Heart left ventricle (tissue), 13 donors: ENCODE data around the gene BCR.

Experiments used
- CTCF ChIP-seq, 12 donors: fragments of 200-600 bp; sonication (generic) in 4 of 12; IDR thresholded peaks; one replicate each; pipeline versions ENCODE4 v1.5.0 to v1.8.0; 2018 to 2022; ENCODE audit warnings: antibody characterized with exemption in 12 of 12, mild to moderate bottlenecking in 5 of 12
- POLR2A ChIP-seq, 2 donors: fragments of 450-650 bp; IDR thresholded peaks; one replicate each; pipeline ENCODE4 v1.6.1; 2017; ENCODE audit warnings: antibody characterized with exemption in 2 of 2, mild to moderate bottlenecking in 2 of 2, moderate library complexity in 2 of 2
- donor health status: ischemic (EF 13 %, LVEDD 7.1; RV severe dilation, severe dysfunction).
- donor health status: DM: no; HTN: yes; CAD: no.
- donor health status: DM: no; HTN: no; CAD: no.
- donor health status: ischemic (EF 25% LVEDD 6.9; RV normal size, moderate dysfunction).
- donor health status: ischemic (EF 25% LVEDD 5.7; RV mildly dilated, moderate dysfunction).
- donor health status: ischemic (EF 35%, LVEDD 5.7; RV mildly dilated, moderate dysfunction).
- donor health status: nonischemic (EF 11% LVEDD 7.7; RV severe dilation, severe dysfunction).
- donor health status: DM: yes; HTN: yes; CAD: no.
- donor health status: PGD.
- donor health status: ischemic (EF 29% LVEDD 5.4; RV normal size, mild dysfunction).
- donor health status: nonischemic (EF 23%, LVEDD 6.1; RV moderate dilation, normal function).

GRCh38 chr22:23284504-23285033 lies 104.3 kb downstream of the BCR start:
- TF ChIP-seq CTCF (IDR thresholded peaks at IDR 0.05) (no peak), POLR2A (IDR thresholded peaks at IDR 0.05) (no peak)
